Pancreas (tissue), 10 donors: ENCODE measurements around the gene WDR43. TPM values are rescaled to one million over a fixed set of nuclear protein-coding genes. Genes with fewer than 3 reads are reported as not detected.

Experiments used
- ATAC-seq, 4 donors: fragments of 200-7000 bp; cut with Tn5 transposase; one replicate each; pipeline versions ENCODE4 v1.8.0 to v1.9.1; 2020; ENCODE audit warnings: mild to moderate bottlenecking in 4 of 4, moderate library complexity in 4 of 4
- DNase-seq, 6 donors: peaks; one replicate each; pipeline ENCODE4 v3.0.0-alpha.2; 2020
- FAIRE-seq: peaks from 2 replicates; lab custom pipeline; 2012; peaks lifted over from hg19 to GRCh38; lab: Jason Lieb, UNC
- H3K27ac ChIP-seq, 4 donors: fragments of 200-600 bp; sonication (generic); 1 replicate in 3 of 4; 2 replicates in 1 of 4; pipeline versions ENCODE4 v1.5.0 to v1.8.0; 2020
- H3K27me3 ChIP-seq, 4 donors: fragments of 200-600 bp; one replicate each; pipeline ENCODE4 v1.8.0; 2021
- H3K36me3 ChIP-seq, 3 donors: fragments of 200-600 bp; sonication (generic) in 1 of 3; one replicate each; pipeline versions ENCODE4 v1.5.0 to v1.8.0; 2020 to 2021
- H3K4me1 ChIP-seq, 3 donors: fragments of 200-600 bp; one replicate each; pipeline ENCODE4 v1.8.0; 2021
- H3K4me3 ChIP-seq, 4 donors: fragments of 200-600 bp; sonication (generic) in 2 of 4; one replicate each; pipeline versions ENCODE4 v1.5.0 to v1.8.0; 2020 to 2021
- H3K9me3 ChIP-seq, 4 donors: fragments of 200-600 bp; one replicate each; pipeline ENCODE4 v1.8.0; 2021
- CTCF ChIP-seq, 4 donors: fragments of 200-600 bp; sonication (generic) in 3 of 4; IDR thresholded peaks; one replicate each; pipeline versions ENCODE4 v1.5.0 to v1.8.0; 2021; ENCODE audit warnings: antibody characterized with exemption in 4 of 4
- WGBS, 2 donors: extraction: QIAGEN DNeasy Blood & Tissue Kit; methylation state at CpG; one replicate each; pipeline ENCODE4 v1.1.7; 2013; 5-methylcytosine and 5-hydroxymethylcytosine counted together
- intact Hi-C, 3 donors: fragments of 100-400 bp; cut with DNase I; formaldehyde crosslinking; loops; one replicate each; pipeline versions ENCODE4 v1.11.1 to v1.14.2; 2022
- polyA plus RNA-seq, 2 donors: library from polyadenylated mRNA; stranded (reverse); fragments of 200-250 nt; gene quantifications; one replicate each; pipeline ENCODE4 v1.2.3, GENCODE V29; 2013
- total RNA-seq, 6 donors: library from RNA; stranded (reverse); fragmentation: NEBNext Ultra II Directional in 4 of 6; extraction: Animal tissue kit (Norgen Biotek cat#: 25700) in 4 of 6; gene quantifications; one replicate each; pipeline versions ENCODE4 v1.2.1 to v1.2.4, GENCODE V29; 2021 to 2023
- donor health status: healthy with polysubstance abuse.
- donor health status: DM: no; HTN: no; CAD: no; lungs with moderate emphysema.
- donor health status: DM: no; HTN: no; CAD: no.
- donor health status: control.
- donor health status: control.
- donor health status: Bipolar disorder and iron deficiency.
- donor health status: DM: yes; HTN: yes; CAD: no.
- donor health status: DM: no; HTN: no; CAD: no.
- donor health status: DM: no; HTN: no; CAD: no.
- donor health status: DM: yes; HTN: yes; CAD: no.

Gene WDR43
- total and polyA plus RNA-seq, 8 donors, result 4.5 to 31.9 (median 22.6) TPM

DNA sequence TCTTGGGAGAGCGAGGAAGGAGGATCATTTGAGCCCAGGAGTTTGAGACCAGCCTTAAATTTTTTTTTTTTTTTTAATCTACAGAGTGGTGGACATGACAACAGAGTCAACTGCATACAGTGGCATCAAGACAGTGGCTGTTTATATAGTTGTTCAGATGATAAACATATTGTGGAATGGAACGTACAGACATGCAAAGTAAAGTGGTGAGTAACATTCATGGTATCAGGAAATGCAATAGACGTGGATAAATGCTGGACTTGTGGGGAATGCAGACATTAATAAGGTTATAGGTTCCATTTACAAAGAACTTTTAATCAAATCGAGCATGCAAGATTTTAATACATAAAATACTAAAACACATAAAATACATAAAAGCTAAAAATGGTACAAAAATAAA lies 11.9 kb downstream of the WDR43 start:
- WGBS, 2 donors, result 92 to 96% methylated on average over 4 of the region's 4 CpGs
- intact Hi-C loops, result no loop called here
- H3K27ac ChIP-seq, result no peak overlapping the region
- no peak for TF ChIP-seq CTCF (IDR thresholded peaks at IDR 0.05)
- H3K27me3 ChIP-seq, result no peaks in the 10 kb centered on the region
- peaks cover 0 to 28% (median 7%) of the 10 kb centered on the region in 3 donors for H3K36me3 ChIP-seq
- ATAC-seq (no peak), DNase-seq (no peak), FAIRE-seq (no peak)
- no peak overlapping the region for H3K4me3 ChIP-seq
- H3K4me1 ChIP-seq, result peaks cover 0 to 6% (median 5%) of the 10 kb centered on the region in 3 donors
- no peaks in the 10 kb centered on the region for H3K9me3 ChIP-seq

DNA sequence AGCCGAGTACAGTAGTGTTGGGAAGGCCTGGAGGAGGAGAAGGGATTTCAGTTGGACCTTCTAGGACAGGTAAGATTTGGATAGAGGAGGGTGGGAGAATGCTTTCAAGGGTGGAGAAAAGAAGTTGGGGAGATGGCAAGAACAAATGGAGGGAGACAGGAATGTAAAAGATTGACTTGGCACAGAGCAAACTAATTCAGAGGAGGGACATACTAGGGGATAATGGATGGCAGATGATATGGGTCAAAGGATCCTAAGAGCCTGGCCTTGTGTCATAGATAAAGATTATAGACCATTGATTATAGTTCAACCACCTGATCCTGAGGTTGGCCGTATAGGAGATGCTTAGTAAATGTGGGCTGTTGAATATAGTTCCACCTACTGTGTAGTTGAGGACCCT lies 12.4 kb downstream of the WDR43 start:
- no peak for ATAC-seq
- no peak for FAIRE-seq
- WGBS, 2 donors, result 94 to 97% methylated on average over 2 of the region's 2 CpGs
- Histone ChIP-seq H3K27me3 (no peaks in the 10 kb centered on the region), H3K36me3 (peaks cover 0 to 29% (median 7%) of the 10 kb centered on the region in 3 donors), H3K4me3 (no peak overlapping the region), H3K9me3 (no peaks in the 10 kb centered on the region), H3K27ac (no peak overlapping the region), H3K4me1 (peaks cover 0 to 6% (median 5%) of the 10 kb centered on the region in 3 donors)
- no peak for DNase-seq
- intact Hi-C loops, result no loop called here
- no peak for TF ChIP-seq CTCF (IDR thresholded peaks at IDR 0.05)

DNA sequence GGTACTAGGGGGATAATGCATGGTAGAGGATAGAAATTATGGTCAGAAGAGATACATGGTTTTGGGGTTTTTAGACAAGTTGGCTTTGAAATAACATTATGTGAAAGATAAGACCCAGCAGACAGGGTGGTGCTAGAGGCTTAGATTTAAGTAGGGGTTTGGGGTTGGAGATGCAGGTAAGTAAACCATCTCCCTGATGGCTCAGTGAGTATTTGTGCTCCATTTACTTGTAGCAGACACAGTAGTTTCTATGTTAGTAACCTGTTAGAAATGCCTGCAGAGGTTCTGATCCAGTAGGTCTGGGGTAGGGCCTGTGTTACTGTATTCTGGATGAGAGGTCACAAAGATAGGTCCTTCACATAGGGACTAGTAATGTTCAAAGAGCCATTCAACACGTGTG lies 13.7 kb downstream of the WDR43 start:
- intact Hi-C loops, result no loop called here
- H3K27me3 ChIP-seq, result no peaks in the 10 kb centered on the region
- H3K27ac ChIP-seq, result no peak overlapping the region
- peaks cover 0 to 6% (median 5%) of the 10 kb centered on the region in 3 donors for H3K4me1 ChIP-seq
- H3K4me3 ChIP-seq, result no peak overlapping the region
- TF ChIP-seq CTCF (IDR thresholded peaks at IDR 0.05), result no peak
- 0 to 16% methylated on average over 1 of the region's 1 CpG for WGBS, 2 donors
- no peak for ATAC-seq
- no peaks in the 10 kb centered on the region for H3K9me3 ChIP-seq
- H3K36me3 ChIP-seq, result peaks cover 0 to 27% (median 7%) of the 10 kb centered on the region in 3 donors
- DNase-seq, result no peak
- no peak for FAIRE-seq

- WGBS, 2 donors, result 88 to 92% methylated on average over 6 of the region's 6 CpGs
Measured at GRCh38 chr2:28909655-28910353, 15.3 kb downstream of the WDR43 start.

More at GRCh38 chr2:28909655-28910353, 15.3 kb downstream of the WDR43 start:
- peaks cover 0 to 38% (median 17%) of the 10 kb centered on the region in 3 donors for H3K36me3 ChIP-seq
- no peak for ATAC-seq
- intact Hi-C loops, result no loop called here
- FAIRE-seq, result no peak
- no peak overlapping the region for H3K27ac ChIP-seq
- no peaks in the 10 kb centered on the region for H3K27me3 ChIP-seq
- no peak overlapping the region for H3K4me3 ChIP-seq
- no peak for TF ChIP-seq CTCF (IDR thresholded peaks at IDR 0.05)
- peaks cover 0 to 5% (median 0%) of the 10 kb centered on the region in 3 donors for H3K4me1 ChIP-seq
- no peaks in the 10 kb centered on the region for H3K9me3 ChIP-seq
- no peak for DNase-seq
